DMS 273 (cell line): ENCODE results near the gene RPP25L.
A peak's percentile ranks its signal among the peaks of the same experiment; 100 is the strongest.

Source experiments
- DNase-seq: peaks from one replicate; lab custom pipeline; 2025; ENCODE audit not compliant: unreplicated experiment; lab: John Stamatoyannopoulos, UW

RPP25L gene

GRCh38 chr9:34638138-34638445 lies 26.2 kb upstream of the RPP25L start:
- no peak for DNase-seq

GRCh38 chr9:34637356-34638137 lies 25.6 kb upstream of the RPP25L start, which contains the start of gene SIGMAR1:
Gene SIGMAR1, minus strand, starts transcription at chr9:34637787. Its CDS starts 90 bp downstream, at chr9:34637697.
- DNase-seq, result peak; percentile 98

- DNase-seq, result peak; percentile 49
These were observed 25.0 kb upstream of the RPP25L start for GRCh38 chr9:34636791-34637355.

GRCh38 chr9:34635556-34635955 lies 23.7 kb upstream of the RPP25L start:
- no peak for DNase-seq

GRCh38 chr9:34634551-34635248 lies 22.8 kb upstream of the RPP25L start:
- no peak for DNase-seq

GRCh38 chr9:34633851-34634550 lies 22.1 kb upstream of the RPP25L start:
- peak; percentile 82 for DNase-seq

GRCh38 chr9:34633166-34633565 lies 21.3 kb upstream of the RPP25L start:
- DNase-seq, result no peak

GRCh38 chr9:34630402-34631154 lies 18.7 kb upstream of the RPP25L start:
- peak; percentile 45 for DNase-seq

GRCh38 chr9:34629491-34629808 lies 17.6 kb upstream of the RPP25L start:
- no peak for DNase-seq

GRCh38 chr9:34628656-34629490 lies 17.0 kb upstream of the RPP25L start, which contains the start of gene ARID3C:
Gene ARID3C, minus strand, starts transcription at chr9:34629066. Its CDS starts 1,052 bp downstream, at chr9:34628014.
- DNase-seq, result peak; percentile 73

- no peak for DNase-seq
These were observed 16.1 kb upstream of the RPP25L start for GRCh38 chr9:34627716-34628655.

- no peak for DNase-seq
These were observed 13.2 kb upstream of the RPP25L start for GRCh38 chr9:34625186-34625486.

GRCh38 chr9:34624475-34625185 lies 12.7 kb upstream of the RPP25L start:
- no peak for DNase-seq

GRCh38 chr9:34623374-34624235 lies 11.7 kb upstream of the RPP25L start:
- DNase-seq, result no peak

GRCh38 chr9:34620061-34620994 lies 8.4 kb upstream of the RPP25L start, which contains the start of gene DCTN3:
Gene DCTN3, minus strand, starts transcription at chr9:34620495. Its CDS starts 31 bp downstream, at chr9:34620464.
- DNase-seq, result peak; percentile 97

GRCh38 chr9:34615132-34615531 lies 3.2 kb upstream of the RPP25L start:
- DNase-seq, result no peak
